PC-9 (cell line): ENCODE measurements around the gene TRIM66.

Experiments
- CTCF ChIP-seq: fragments of 200-600 bp; sonication (generic); conservative IDR thresholded peaks from 2 replicates; pipeline ENCODE4 v1.6.1; 2017; ENCODE audit warnings: mixed run types, antibody characterized with exemption, mild to moderate bottlenecking, moderate library complexity
- EZH2 ChIP-seq: fragments of 200-600 bp; sonication (generic); IDR thresholded peaks from 2 replicates; pipeline ENCODE4 v1.8.0; 2017; ENCODE audit warnings: antibody characterized with exemption, low read depth

- TF ChIP-seq CTCF (peak; percentile 24; the same call in 1 of the 2 replicates), EZH2 (no peak)
These were observed 6.2 kb upstream of the TRIM66 start for GRCh38 chr11:8688414-8689362.
